IMR-90 (cell line): Measurements from ENCODE around the gene MRPL54. TPM values are rescaled to one million over a fixed set of nuclear protein-coding genes. Genes with fewer than 3 reads are reported as not detected.

Source experiments
- RCOR1 ChIP-seq: IDR thresholded peaks from 2 replicates; pipeline ENCODE4 v1.6.1; 2012; ENCODE audit warnings: mild to moderate bottlenecking, low read length, improper control_type of control experiment; ENCODE audit not compliant: insufficient replicate concordance
- RFX5 ChIP-seq: IDR thresholded peaks from 2 replicates; pipeline ENCODE4 v1.8.0; 2012; ENCODE audit warnings: low read depth, mild to moderate bottlenecking, low read length, moderate library complexity
- polyA plus RNA-seq, 3 experiments: library from polyadenylated mRNA; depleted of rRNA; stranded (reverse); fragments of >200 nt; gene quantifications; 2 replicates each; pipeline ENCODE4 v1.2.3, GENCODE V29; 2012; ENCODE audit warnings: low replicate concordance in 1 of 3
- total RNA-seq: library from RNA; depleted of rRNA; stranded (reverse); fragments of >200 nt; gene quantifications from 2 replicates; pipeline ENCODE4 v1.2.3, GENCODE V29; 2012
- TF ChIP-seq, protein P1 (sequence below): conservative IDR thresholded peaks from 2 replicates; pipeline ENCODE4 v1.5.1; 2012; ENCODE audit warnings: mild to moderate bottlenecking, low read depth, low read length, improper control_type of control experiment

The MRPL54 gene
- total and polyA plus RNA-seq, 2 of the 4 experiments (the other 2 are of a cell fraction), result 55.9 to 75.7 TPM

DNA sequence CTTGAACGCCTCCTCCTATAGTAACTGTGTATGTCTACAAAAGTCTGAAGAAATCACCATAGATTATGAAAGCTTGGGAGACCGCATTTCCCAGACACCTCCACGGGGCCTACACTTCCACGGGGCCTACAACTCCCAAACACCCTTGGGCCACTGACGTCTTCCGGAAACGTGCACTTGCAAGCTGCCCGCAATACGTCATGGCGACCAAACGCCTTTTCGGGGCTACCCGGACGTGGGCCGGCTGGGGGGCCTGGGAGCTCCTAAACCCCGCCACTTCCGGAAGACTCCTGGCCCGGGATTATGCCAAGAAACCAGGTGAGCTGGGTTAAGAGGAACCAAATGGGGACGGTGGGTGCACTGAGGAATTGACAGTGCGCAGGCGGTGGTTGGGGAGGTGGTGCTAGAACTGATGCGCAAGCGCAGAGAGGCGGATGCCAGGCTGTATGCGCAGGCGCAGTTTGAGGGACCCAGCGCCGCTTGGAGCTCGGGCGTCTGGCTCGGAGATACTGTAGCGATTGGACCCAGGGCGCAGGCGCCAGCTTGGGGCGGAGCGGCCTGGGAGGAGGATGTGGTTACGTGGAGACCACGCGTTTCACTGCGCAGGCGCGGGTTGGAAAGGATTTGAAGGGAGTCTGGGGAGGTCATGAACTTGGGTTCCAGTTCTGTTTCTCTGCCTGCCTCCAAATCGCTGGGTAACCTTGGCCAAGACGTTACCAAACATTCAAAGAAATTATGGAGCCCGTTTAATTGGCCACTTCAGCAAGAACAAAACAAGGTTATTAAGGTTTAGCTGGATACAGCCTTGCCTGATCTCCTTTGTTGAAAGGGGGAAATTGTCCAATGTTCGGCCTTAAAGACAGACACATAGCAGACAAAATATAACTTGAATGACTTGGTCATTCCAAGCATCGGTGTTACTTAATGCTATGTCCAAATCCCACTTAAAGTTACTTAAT is at the start of gene MRPL54 (continued):
- TF ChIP-seq RFX5 (peak; percentile 24; the same call in 1 of the 2 replicates), RCOR1 (no peak)
- TF ChIP-seq, protein P1, sequence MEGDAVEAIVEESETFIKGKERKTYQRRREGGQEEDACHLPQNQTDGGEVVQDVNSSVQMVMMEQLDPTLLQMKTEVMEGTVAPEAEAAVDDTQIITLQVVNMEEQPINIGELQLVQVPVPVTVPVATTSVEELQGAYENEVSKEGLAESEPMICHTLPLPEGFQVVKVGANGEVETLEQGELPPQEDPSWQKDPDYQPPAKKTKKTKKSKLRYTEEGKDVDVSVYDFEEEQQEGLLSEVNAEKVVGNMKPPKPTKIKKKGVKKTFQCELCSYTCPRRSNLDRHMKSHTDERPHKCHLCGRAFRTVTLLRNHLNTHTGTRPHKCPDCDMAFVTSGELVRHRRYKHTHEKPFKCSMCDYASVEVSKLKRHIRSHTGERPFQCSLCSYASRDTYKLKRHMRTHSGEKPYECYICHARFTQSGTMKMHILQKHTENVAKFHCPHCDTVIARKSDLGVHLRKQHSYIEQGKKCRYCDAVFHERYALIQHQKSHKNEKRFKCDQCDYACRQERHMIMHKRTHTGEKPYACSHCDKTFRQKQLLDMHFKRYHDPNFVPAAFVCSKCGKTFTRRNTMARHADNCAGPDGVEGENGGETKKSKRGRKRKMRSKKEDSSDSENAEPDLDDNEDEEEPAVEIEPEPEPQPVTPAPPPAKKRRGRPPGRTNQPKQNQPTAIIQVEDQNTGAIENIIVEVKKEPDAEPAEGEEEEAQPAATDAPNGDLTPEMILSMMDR, result no peak
